Epithelial cell of proximal tubule (primary cell): ENCODE results near the gene COG1. TPM values are rescaled to one million over a fixed set of nuclear protein-coding genes. Genes with fewer than 3 reads are reported as not detected.

ENCODE experiments used
- DNase-seq: peaks from one replicate; pipeline ENCODE4 v3.0.0-alpha.2; 2011; ENCODE audit warnings: low read depth
- H3K4me3 ChIP-seq: 2 replicates; pipeline ENCODE4 v1.5.1; 2011; ENCODE audit warnings: low read depth, mild to moderate bottlenecking, low read length
- CTCF ChIP-seq: conservative IDR thresholded peaks from 2 replicates; pipeline ENCODE4 v1.5.1; 2012; ENCODE audit warnings: low read depth, mild to moderate bottlenecking, low read length
- total RNA-seq: library from RNA; depleted of rRNA; stranded (reverse); fragments of >200 nt; gene quantifications from 2 replicates; pipeline ENCODE4 v1.2.3, GENCODE V29; 2015

Gene COG1
- total RNA-seq, 1 donor from 2014 or later = 11.6 TPM

- TF ChIP-seq CTCF = no peak
- no peak for DNase-seq
- H3K4me3 ChIP-seq = no peak overlapping the region
These were observed 7.0 kb downstream of the COG1 start for GRCh38 chr17:73199751-73200317.

- no peak for DNase-seq
- no peak overlapping the region for H3K4me3 ChIP-seq
- no peak for TF ChIP-seq CTCF
These were observed 7.6 kb downstream of the COG1 start for GRCh38 chr17:73200476-73200875.

GRCh38 chr17:73201215-73202069 lies 8.6 kb downstream of the COG1 start:
- no peak for TF ChIP-seq CTCF
- no peak for DNase-seq

GRCh38 chr17:73203135-73203787 lies 10.4 kb downstream of the COG1 start:
- no peak for TF ChIP-seq CTCF
- no peak overlapping the region for H3K4me3 ChIP-seq
- DNase-seq = no peak

More at GRCh38 chr17:73201215-73202069, 8.6 kb downstream of the COG1 start:
- no peak overlapping the region for H3K4me3 ChIP-seq

- DNase-seq = no peak
- TF ChIP-seq CTCF = no peak
- H3K4me3 ChIP-seq = no peak overlapping the region
These were observed 11.1 kb downstream of the COG1 start for GRCh38 chr17:73203788-73204479.

- no peak for TF ChIP-seq CTCF
- no peak overlapping the region for H3K4me3 ChIP-seq
- no peak for DNase-seq
These were observed 12.7 kb downstream of the COG1 start for GRCh38 chr17:73205459-73205961.
